Neural crest cell (in vitro differentiated cells): ENCODE results near the gene POLR2I. TPM values are rescaled to one million over a fixed set of nuclear protein-coding genes. Genes with fewer than 3 reads are reported as not detected.

ENCODE experiments used
- DNase-seq: peaks from one replicate; pipeline ENCODE4 v3.0.0; 2021; ENCODE audit warnings: low read depth, mixed read lengths, low spot score
- H3K27ac Mint-ChIP-seq: one replicate; pipeline ENCODE4 v1.8.0; 2021; ENCODE audit warnings: mild to moderate bottlenecking, mixed read lengths; ENCODE audit not compliant: unreplicated experiment
- H3K27me3 Mint-ChIP-seq: 2 replicates; pipeline ENCODE4 v1.8.0; 2021; ENCODE audit warnings: low read depth, mild to moderate bottlenecking, mixed read lengths
- H3K36me3 Mint-ChIP-seq: 2 replicates; pipeline ENCODE4 v1.8.0; 2021; ENCODE audit warnings: low read depth, mild to moderate bottlenecking, mixed read lengths
- H3K4me1 Mint-ChIP-seq: 2 replicates; pipeline ENCODE4 v1.8.0; 2021; ENCODE audit warnings: mixed read lengths
- H3K4me3 Mint-ChIP-seq: one replicate; pipeline ENCODE4 v1.8.0; 2021; ENCODE audit warnings: mild to moderate bottlenecking, mixed read lengths
- H3K9me3 Mint-ChIP-seq: 2 replicates; pipeline ENCODE4 v1.8.0; 2021; ENCODE audit warnings: mixed read lengths
- total RNA-seq: library from RNA; stranded (reverse); gene quantifications from 2 replicates; pipeline ENCODE4 v1.2.1, GENCODE V29; 2021
- TF ChIP-seq, protein P1 (sequence below): fragments of 200-600 bp; sonication (generic); conservative IDR thresholded peaks from 2 replicates; pipeline ENCODE4 v1.5.0; 2021; ENCODE audit warnings: antibody characterized with exemption, mild to moderate bottlenecking

The POLR2I gene
- total RNA-seq, 1 donor from 2014 or later: 111 TPM

DNA sequence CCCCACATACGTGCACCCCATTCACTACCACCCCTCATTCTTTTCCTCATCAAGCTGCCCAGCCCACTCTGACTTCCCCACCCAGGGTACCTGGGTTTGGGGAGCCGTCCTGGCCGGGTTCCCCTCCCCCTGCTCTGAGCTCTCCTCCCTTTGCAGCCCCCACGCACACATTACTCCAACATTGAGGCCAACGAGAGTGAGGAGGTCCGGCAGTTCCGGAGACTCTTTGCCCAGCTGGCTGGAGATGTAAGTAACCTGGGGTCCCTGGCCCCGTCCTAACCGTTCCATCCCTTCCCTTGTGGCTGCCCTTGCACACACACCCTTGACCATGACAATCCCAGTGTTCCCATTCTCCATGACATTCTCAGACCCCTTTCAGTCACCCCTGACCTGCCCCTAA is 27.8 kb upstream of the POLR2I start:
- TF ChIP-seq, protein P1, sequence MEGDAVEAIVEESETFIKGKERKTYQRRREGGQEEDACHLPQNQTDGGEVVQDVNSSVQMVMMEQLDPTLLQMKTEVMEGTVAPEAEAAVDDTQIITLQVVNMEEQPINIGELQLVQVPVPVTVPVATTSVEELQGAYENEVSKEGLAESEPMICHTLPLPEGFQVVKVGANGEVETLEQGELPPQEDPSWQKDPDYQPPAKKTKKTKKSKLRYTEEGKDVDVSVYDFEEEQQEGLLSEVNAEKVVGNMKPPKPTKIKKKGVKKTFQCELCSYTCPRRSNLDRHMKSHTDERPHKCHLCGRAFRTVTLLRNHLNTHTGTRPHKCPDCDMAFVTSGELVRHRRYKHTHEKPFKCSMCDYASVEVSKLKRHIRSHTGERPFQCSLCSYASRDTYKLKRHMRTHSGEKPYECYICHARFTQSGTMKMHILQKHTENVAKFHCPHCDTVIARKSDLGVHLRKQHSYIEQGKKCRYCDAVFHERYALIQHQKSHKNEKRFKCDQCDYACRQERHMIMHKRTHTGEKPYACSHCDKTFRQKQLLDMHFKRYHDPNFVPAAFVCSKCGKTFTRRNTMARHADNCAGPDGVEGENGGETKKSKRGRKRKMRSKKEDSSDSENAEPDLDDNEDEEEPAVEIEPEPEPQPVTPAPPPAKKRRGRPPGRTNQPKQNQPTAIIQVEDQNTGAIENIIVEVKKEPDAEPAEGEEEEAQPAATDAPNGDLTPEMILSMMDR: no peak
- Mint-ChIP-seq H3K27ac (no peak overlapping the region), H3K9me3 (peaks cover 4% of the 10 kb centered on the region), H3K36me3 (peaks cover 24% of the 10 kb centered on the region), H3K4me3 (peak overlapping the region; percentile 77), H3K4me1 (peaks cover 9% of the 10 kb centered on the region), H3K27me3 (no peaks in the 10 kb centered on the region)
- DNase-seq: no peak

DNA sequence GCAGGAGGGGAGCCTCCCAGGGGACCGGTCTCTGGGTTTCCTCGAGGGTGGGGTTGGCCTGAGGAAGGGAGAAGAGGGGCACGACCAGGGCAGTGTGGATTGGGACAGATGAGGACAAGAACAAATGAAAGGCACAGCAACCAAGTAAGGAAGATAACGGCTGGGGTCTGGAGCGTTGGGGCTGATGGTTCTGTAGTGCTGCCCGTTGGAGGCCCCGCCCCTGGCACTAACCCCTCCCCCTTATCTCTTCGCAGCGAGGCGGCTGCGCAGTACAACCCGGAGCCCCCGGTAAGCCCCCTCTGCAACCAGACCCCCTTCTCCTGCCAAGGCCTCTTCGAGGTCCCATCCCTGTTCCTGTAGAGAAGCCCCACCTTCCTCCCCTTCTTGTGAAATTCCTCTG is 27.4 kb upstream of the POLR2I start:
- Mint-ChIP-seq H3K4me3 (peak overlapping the region; percentile 98), H3K27ac (no peak overlapping the region), H3K9me3 (peaks cover 4% of the 10 kb centered on the region), H3K36me3 (peaks cover 21% of the 10 kb centered on the region), H3K27me3 (no peaks in the 10 kb centered on the region), H3K4me1 (peaks cover 9% of the 10 kb centered on the region)
- TF ChIP-seq, protein P1: no peak
- DNase-seq: no peak

- TF ChIP-seq, protein P1: no peak
- H3K27ac Mint-ChIP-seq: peak overlapping the region; percentile 96
- peaks cover 12% of the 10 kb centered on the region for H3K4me1 Mint-ChIP-seq
- no peaks in the 10 kb centered on the region for H3K27me3 Mint-ChIP-seq
- peak; percentile 81 for DNase-seq
- H3K36me3 Mint-ChIP-seq: peaks cover 16% of the 10 kb centered on the region
- H3K9me3 Mint-ChIP-seq: peaks cover 4% of the 10 kb centered on the region
- peak overlapping the region; percentile 98 for H3K4me3 Mint-ChIP-seq
Measured at GRCh38 chr19:36141039-36141927, 26.6 kb upstream of the POLR2I start.

GRCh38 chr19:36140304-36141038 is 25.8 kb upstream of the POLR2I start:
- TF ChIP-seq, protein P1: no peak
- Mint-ChIP-seq H3K27me3 (peaks cover 6% of the 10 kb centered on the region), H3K27ac (peak overlapping the region; percentile 93), H3K36me3 (peaks cover 13% of the 10 kb centered on the region), H3K4me3 (peak overlapping the region; percentile 98), H3K9me3 (peaks cover 4% of the 10 kb centered on the region), H3K4me1 (peaks cover 12% of the 10 kb centered on the region)
- DNase-seq: peak; percentile 33

DNA sequence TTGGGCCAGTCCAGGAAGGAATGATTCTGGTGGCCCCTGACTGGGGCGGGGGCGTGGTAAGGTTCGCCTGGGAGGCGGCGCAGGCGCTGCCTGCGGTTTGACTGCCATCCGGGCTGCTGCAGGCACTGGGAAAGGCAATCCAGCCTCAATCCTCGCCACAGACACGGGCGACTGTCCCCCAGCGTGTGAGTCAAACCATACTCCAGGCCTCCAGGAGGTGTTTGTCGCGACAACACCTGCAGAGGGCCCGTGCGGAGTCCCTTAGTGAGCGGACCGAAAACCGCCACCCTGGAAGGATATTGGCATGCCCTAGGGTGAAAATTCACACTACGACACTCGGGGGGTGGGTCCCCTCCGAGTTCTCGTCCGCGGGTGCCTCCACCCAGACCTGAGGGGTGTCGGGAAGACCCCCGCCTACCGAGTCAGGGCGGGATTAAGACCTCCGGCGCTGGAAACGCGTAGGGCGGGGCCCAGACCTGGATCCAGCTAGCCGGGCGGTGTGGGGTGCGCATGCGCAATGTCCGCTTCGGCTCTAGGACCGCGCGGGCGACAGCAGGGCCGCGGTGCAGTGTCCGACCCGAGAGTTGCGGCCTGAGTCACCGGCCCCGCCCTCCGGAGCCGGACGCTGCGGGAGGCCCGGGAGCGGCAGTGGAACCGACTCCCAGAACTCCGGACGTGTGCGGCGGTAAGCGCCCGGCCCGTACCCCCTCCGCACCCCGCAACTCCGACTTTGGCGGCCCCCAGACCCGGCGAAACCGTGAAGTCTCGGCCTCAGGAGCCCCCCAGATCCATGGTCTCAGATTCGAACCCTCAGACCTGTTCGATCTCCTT is 25.0 kb upstream of the POLR2I start, which contains the start of gene CAPNS1:
CAPNS1 (plus strand) TSS at position 594 of the 831 bp plus-strand sequence. CDS start 946 bp downstream, outside the sequence.
- Mint-ChIP-seq H3K4me3 (peak within 1 kb of the TSS; percentile 98), H3K4me1 (peaks cover 12% of the 10 kb centered on the region), H3K36me3 (peaks cover 11% of the 10 kb centered on the region), H3K27ac (peak within 1 kb of the TSS; percentile 93), H3K9me3 (peaks cover 4% of the 10 kb centered on the region), H3K27me3 (peaks cover 9% of the 10 kb centered on the region)
- DNase-seq: peak; percentile 96
- TF ChIP-seq, protein P1: peak; percentile 49
